ENCODE measurements around the gene DAND5. TPM values are rescaled to one million over a fixed set of nuclear protein-coding genes. Genes with fewer than 3 reads are reported as not detected.

The DAND5 gene
- total and polyA plus RNA-seq, 9 of the 15 experiments (the other 6 are each of a cell fraction or from before 2014, with no cell fraction given): 0.22 to 0.83 (median 0.60) TPM

- TF ChIP-seq CCNT2 (IDR thresholded peaks at IDR 0.05; ENCODE audit: borderline replicate concordance, extremely low read depth, insufficient read length, low read depth, low read length) (peak; percentile 70), SIN3A (IDR thresholded peaks at IDR 0.05; ENCODE audit: borderline replicate concordance in 2 of 2, control insufficient read depth in 1 of 2, low read depth in 2 of 2, low read length in 2 of 2) (peak; percentile 91 to 92; a peak in 3 of 4 replicates), TAF1 (IDR thresholded peaks at IDR 0.05; ENCODE audit: control insufficient read depth, extremely low read depth, insufficient read depth, low read length, severe bottlenecking) (peak; percentile 96), CREB3L1 (IDR thresholded peaks at IDR 0.05; ENCODE audit: borderline replicate concordance, low read depth) (no peak; the same call in 1 of the 2 replicates), ZNF263 (CRISPR knock-in tag; IDR thresholded peaks at IDR 0.05; ENCODE audit: borderline replicate concordance) (peak; percentile 65; the same call in 1 of the 2 replicates), TFAP4 (CRISPR knock-in tag; IDR thresholded peaks at IDR 0.05; ENCODE audit: borderline replicate concordance) (peak; percentile 90), FOXK1 (CRISPR knock-in tag; IDR thresholded peaks at IDR 0.05; ENCODE audit: borderline replicate concordance) (peak; percentile 8; the same call in 1 of the 2 replicates), KHSRP (IDR thresholded peaks at IDR 0.05) (no peak), MTA1 (IDR thresholded peaks at IDR 0.05; ENCODE audit: borderline replicate concordance) (0 out of 2 replicates have a peak, but pooled peaks have one; percentile 28), PHF20 (IDR thresholded peaks at IDR 0.05; ENCODE audit: partially characterized antibody) (peak; percentile 64), PHTF2 (CRISPR knock-in tag; IDR thresholded peaks at IDR 0.05) (no peak), SNRNP70 (optimal IDR thresholded peaks at IDR 0.05; ENCODE audit: low read depth, low read length) (no peak), FOXA3 (CRISPR knock-in tag; conservative IDR thresholded peaks at IDR 0.05 in 1 of 2, IDR thresholded peaks at IDR 0.05 in 1 of 2) (no peak)
- TF ChIP-seq, protein P1, sequence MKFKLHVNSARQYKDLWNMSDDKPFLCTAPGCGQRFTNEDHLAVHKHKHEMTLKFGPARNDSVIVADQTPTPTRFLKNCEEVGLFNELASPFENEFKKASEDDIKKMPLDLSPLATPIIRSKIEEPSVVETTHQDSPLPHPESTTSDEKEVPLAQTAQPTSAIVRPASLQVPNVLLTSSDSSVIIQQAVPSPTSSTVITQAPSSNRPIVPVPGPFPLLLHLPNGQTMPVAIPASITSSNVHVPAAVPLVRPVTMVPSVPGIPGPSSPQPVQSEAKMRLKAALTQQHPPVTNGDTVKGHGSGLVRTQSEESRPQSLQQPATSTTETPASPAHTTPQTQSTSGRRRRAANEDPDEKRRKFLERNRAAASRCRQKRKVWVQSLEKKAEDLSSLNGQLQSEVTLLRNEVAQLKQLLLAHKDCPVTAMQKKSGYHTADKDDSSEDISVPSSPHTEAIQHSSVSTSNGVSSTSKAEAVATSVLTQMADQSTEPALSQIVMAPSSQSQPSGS (CRISPR knock-in tag; IDR thresholded peaks at IDR 0.05): no peak
- TF ChIP-seq, protein P2, sequence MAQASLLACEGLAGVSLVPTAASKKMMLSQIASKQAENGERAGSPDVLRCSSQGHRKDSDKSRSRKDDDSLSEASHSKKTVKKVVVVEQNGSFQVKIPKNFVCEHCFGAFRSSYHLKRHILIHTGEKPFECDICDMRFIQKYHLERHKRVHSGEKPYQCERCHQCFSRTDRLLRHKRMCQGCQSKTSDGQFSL (CRISPR knock-in tag; IDR thresholded peaks at IDR 0.05): peak; percentile 70
- TF ChIP-seq, protein P2 (tag; IDR thresholded peaks at IDR 0.05): no peak
- TF ChIP-seq, protein P3, sequence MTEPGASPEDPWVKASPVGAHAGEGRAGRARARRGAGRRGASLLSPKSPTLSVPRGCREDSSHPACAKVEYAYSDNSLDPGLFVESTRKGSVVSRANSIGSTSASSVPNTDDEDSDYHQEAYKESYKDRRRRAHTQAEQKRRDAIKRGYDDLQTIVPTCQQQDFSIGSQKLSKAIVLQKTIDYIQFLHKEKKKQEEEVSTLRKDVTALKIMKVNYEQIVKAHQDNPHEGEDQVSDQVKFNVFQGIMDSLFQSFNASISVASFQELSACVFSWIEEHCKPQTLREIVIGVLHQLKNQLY (CRISPR knock-in tag; conservative IDR thresholded peaks at IDR 0.05): peak in 1 of 2 experiments; percentile 29; a peak in 1 of 4 replicates
- TF ChIP-seq, protein P4, sequence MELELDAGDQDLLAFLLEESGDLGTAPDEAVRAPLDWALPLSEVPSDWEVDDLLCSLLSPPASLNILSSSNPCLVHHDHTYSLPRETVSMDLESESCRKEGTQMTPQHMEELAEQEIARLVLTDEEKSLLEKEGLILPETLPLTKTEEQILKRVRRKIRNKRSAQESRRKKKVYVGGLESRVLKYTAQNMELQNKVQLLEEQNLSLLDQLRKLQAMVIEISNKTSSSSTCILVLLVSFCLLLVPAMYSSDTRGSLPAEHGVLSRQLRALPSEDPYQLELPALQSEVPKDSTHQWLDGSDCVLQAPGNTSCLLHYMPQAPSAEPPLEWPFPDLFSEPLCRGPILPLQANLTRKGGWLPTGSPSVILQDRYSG (tag; conservative IDR thresholded peaks at IDR 0.05; ENCODE audit: low read depth): peak; percentile 45; the same call in 1 of the 2 replicates
Observed at GRCh38 chr19:12933287-12934072, 35.9 kb upstream of the DAND5 start, which contains the start of gene FARSA (continued).

All from K562 (cell line).